GM04504 (cell line): ENCODE measurements around the gene LIN54.
"Not testable (repeated sequence)": the region's sequence is repeated elsewhere in the genome, so short reads cannot be mapped to it uniquely, and the experiment has no call there.

ENCODE experiments used
- DNase-seq: peaks from one replicate; pipeline ENCODE4 v3.0.0-alpha.2; 2012; ENCODE audit warnings: low read depth

LIN54 gene

GRCh38 chr4:82947498-82947897 is 63.1 kb downstream of the LIN54 start:
- DNase-seq, result no peak

GRCh38 chr4:82939414-82939813 is 71.2 kb downstream of the LIN54 start:
- DNase-seq, result no peak

- no peak for DNase-seq
Observed at GRCh38 chr4:82934441-82934840, 76.2 kb downstream of the LIN54 start.

- no peak for DNase-seq
Observed at GRCh38 chr4:82930848-82931755, 79.5 kb downstream of the LIN54 start.

GRCh38 chr4:82921795-82922194 is 88.8 kb downstream of the LIN54 start:
- DNase-seq, result no peak

GRCh38 chr4:82919386-82919785 is 91.2 kb downstream of the LIN54 start:
- DNase-seq, result no peak

DNA sequence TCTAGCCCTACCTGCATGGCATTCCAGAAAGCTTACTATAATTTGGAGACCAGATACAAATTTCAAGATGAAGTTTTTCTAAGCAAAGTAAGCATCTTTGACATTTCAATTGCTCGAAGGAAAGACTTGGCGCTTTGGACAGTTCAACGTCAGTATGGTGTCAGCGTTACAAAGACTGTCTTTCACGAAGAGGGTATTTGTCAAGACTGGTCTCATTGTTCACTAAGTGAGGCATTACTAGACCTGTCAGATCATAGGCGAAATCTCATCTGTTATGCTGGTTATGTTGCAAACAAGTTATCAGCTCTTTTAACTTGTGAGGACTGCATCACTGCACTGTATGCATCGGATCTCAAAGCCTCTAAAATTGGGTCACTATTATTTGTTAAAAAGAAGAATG is 92.5 kb downstream of the LIN54 start:
- DNase-seq, result no peak

DNA sequence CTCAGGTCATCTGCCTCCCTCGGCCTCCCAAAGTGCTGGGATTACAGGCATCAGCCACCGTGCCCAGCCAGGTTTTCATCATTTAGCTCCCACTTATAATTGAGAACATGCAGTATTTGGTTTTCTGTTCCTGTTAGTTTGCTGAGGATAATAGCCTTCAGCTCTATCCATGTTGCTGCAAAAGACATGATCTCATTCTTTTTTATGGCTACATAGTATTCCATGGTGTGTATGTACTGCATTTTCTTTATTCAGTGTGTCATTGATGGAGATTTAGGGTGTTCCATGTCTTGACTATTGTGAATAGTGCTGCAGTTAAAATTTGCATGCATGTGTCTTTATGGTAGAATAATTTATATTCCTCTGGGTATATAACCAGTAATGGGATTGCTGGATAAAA is 96.7 kb downstream of the LIN54 start:
- DNase-seq, result not testable (repeated sequence)

- no peak for DNase-seq
Observed at GRCh38 chr4:82913305-82913704, 97.3 kb downstream of the LIN54 start.

DNA sequence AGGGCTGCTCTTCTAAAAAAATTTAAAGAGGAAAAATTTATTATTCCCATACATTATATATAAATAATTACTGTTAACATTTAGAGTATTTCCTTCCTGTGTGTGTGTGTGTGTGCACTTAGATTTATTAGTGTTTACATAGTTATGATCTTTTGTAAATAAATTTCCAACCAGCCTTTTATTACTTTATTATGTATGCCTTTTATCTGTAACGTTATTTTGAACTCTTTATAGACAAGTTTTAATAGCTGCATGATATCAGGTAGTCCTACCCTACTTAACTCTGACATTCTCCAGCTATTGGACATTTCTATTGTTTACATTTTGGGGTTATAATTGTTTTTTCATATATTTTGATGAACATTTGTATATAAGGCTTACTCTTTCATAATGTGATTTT is 101.3 kb downstream of the LIN54 start:
- DNase-seq, result no peak

- DNase-seq, result no peak
Observed at GRCh38 chr4:82906469-82906868, 104.2 kb downstream of the LIN54 start.

DNA sequence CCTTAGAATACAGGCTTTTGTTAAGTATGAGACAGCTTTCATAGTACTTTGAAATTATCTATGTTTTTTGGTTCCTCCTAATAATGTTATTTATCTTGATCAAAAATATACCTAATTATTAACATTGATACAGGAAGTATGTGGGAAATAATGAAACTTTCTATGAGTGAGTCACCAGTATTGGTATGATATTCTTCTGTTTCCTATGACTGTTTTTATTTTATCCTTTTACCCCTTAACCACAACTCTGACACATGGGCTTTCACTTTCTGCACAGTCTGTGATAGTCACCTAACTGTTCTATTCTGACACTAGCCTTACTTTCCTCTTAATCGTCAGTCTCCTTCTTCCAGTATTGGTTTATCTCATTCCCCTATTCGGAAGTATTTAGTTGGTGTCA is 105.4 kb downstream of the LIN54 start:
- no peak for DNase-seq

GRCh38 chr4:82903737-82904136 is 106.9 kb downstream of the LIN54 start:
- DNase-seq, result no peak

DNA sequence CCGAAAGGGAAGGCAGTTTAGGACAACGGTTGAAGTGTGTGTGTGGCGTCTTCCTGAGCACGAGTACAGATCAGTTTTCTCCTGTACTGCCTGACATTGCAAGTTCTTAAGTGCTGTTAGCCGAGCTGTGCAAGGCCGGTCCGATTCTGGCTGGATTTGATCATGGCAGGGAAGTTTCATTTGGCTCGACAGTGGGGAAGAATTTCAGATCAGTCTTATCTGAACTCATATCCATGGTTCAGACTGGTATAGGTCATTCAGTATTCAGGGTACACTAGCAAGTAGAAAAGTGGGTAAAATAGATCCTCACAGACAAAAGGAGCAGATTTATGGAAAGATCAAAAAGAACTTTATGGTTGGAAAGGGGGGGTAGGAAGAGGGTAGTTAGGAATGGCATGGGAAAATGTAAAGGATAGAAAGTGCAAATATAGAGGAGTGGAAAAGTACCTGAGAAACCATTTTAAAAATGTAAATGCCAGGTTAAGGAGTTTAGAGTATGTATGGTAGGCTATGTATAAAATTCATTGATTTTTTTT is 109.4 kb downstream of the LIN54 start:
- no peak for DNase-seq

DNA sequence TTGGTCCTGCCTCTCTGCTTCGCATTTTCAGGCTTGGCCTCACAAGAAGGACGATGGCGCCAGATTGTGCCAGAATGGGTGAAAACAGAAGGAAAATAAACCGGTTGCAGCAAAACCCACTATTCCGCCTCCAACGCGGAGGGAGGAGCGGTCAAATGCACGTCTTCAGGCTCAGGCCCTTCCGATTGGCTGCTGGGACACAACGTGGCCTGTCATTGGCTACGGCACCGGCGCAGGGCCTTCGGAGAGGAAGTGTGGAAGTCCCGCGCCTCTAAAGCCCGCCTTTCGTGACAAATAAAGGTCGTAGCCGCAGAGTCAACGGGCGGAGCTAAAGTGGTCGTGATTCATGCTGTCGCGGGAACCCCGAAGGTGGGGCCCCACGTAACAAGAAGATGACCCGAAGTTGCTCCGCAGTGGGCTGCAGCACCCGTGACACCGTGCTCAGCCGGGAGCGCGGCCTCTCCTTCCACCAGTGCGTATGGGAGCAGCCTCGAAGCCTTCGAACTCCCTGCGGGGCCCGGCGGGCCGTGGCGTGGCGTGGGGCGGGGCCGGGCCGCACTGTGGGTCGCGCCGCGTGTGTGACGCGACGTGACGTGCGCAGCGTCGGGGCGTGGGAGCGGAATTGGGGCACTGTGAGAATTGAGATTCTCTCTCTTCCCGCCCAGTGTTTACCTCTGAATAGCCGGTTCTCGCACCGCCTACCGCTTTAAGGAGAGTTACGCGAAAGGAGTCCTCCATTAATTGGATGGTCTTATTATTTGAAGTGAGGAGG is 110.0 kb downstream of the LIN54 start, which contains the start of gene THAP9:
TSS of gene THAP9 (plus strand) at position 325 of the 772 bp plus-strand sequence. CDS start at position 393, 68 bp downstream.
- DNase-seq, result peak; percentile 99

GRCh38 chr4:82900066-82900410 is 110.6 kb downstream of the LIN54 start:
- DNase-seq, result no peak

DNA sequence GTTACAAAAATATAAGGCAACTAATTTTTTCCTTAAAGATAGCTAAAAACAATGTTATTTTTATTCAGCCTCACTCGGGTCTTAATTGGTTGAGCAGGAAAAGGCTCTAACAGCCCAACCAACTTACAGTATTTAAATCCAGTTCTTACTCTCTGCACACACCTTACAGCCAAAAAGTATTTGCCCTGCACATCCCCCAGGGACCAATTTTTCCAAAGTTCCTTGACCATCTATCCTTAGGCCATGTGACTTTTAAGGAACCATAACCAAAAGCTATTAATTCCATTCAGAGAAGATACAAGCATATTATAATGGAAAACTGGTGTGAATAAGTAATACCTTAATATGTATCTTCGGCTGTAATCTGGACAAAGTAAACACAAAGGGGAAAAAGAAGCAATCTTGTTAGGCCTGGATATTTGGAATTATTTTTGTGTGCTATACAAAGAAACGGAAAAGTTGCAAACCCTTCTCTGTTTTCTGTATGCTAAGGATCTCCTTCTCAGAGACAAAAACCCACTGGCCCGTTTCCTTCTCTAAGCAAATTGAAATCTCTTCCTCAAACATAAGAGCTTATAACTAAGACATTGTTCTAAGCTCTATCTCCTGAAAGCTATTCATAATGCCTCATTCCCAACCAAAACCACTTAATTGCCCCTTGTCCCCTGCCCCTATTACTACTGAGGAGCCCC is 111.1 kb downstream of the LIN54 start:
- DNase-seq, result no peak

DNA sequence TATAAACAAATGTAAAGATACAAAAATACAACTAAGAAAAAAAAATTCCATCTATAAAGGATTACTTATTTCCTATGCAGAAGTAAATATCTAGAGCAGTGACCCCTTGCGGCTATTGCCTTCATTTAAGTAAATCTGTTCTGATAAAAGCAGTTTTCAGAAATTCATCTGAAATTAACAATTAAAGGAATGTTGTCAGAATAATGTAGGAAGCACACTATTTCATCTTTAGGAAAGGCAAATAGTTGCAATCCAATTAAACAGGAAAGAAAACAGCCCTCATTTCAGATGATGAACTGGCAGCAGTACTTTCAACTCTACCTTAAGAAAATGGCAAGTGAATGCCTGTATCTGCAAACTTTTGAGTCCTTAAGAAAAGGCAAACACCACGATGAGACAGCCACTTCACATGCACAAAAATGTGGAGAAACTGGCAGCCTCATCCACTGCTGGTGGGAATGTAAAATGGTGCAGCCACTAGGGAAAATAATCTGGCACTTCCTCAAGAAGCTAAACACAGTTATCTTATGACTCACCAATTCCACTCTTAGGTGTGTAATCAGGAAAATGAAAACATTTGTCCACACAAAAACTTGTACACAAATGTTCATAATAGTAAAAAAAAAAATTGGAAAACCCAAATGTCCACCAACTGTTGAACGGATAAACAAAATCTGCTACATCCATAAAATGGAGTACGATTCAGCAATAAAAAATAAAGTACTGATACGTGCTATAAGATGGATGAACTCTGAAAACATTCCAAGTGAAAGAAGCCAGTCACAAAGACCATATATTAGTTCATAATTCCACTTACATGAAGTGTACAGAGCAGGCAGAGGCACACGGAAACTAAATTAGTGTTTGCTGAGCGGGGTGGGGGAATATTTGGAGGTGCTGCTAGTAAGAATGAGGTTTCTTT is 112.0 kb downstream of the LIN54 start:
- peak; percentile 84 for DNase-seq

DNA sequence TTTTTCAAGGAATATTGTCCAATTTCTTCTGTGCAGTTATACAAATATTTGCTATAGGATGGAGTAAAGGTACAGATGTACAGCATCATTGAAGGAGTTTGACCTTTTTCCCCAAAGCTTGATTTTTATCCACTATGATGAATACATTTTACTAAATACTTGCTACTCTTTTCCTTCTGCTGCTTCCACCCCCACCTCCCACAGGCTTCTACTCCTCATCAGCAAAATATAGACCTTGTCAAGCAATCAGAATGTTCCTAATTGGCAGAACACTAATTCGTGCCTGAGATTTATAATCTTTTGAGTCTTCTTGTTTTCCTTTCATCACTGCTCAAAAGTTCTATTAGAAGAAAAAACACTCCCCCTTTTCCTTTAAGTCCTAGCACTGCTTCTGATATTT is 113.9 kb downstream of the LIN54 start:
- DNase-seq, result no peak

DNA sequence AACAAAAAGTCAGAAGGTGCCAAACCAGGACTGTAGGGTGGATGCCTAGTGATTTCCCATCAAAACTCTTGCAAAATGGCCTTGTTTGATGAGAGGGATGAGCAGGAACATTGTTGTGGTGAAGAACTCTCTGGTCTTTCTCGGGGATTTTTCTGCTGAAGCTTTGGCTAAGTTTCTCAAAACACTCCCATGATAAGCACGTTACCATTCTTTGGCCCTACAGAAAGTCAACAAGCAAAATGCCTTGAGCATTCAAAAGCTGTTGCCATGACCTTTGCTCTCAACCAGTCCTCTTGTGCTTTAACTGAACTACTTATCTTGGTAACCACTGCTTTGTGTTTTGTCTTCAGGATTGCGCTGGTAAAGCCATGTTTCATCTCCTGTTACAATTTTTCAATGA is 116.7 kb downstream of the LIN54 start:
- DNase-seq, result no peak

GRCh38 chr4:82892467-82892802 is 118.2 kb downstream of the LIN54 start:
- DNase-seq, result no peak
